HG02840 (cell line): ENCODE measurements around the gene CYFIP1.

Source experiments
- ATAC-seq: cut with Tn5 transposase; IDR thresholded peaks from one replicate; pipeline ENCODE4 v1.9.1; 2021; ENCODE audit warnings: mild to moderate bottlenecking, moderate library complexity, moderate number of reproducible peaks; ENCODE audit not compliant: unreplicated experiment, low FRiP score

Gene CYFIP1

DNA sequence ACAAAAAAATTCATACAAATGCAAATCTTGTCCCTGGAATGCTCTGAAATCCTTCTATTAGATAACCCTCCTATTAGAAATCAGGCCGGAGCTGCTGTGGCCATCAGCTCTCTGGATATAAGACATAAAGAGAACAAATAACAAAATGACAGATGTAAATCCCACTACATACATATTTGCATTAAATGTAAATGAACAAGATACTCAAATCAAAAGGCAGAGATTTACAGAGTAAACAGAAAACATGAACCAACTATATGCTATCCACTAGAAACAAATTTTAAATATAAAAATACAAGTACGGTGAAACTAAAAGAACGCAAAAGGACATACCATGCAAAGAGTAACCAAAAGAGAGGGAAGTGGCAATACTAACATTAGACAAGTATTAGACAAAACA lies 10.7 kb downstream of the CYFIP1 start:
- no peak for ATAC-seq

DNA sequence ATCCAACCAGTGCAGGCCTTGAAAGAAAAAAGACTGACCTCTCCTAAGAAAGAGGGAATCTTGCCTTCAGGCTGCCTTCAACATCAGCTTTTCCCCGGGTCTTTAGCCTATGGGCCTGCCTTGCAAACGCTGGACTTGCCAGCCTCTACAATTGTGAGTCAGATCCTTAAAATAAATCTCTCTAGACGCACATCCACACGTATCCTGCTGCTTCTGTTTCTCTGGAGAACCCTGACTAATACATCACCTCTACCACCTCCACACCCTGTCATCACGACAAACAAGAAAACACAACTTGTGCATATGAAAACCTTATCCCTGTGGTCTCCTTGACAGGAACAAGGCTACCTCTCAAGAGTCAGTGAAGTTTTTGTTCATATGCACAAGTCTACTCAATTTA lies 11.8 kb downstream of the CYFIP1 start:
- ATAC-seq = no peak

GRCh38 chr15:22967084-22967770 lies 12.9 kb downstream of the CYFIP1 start:
- no peak for ATAC-seq

DNA sequence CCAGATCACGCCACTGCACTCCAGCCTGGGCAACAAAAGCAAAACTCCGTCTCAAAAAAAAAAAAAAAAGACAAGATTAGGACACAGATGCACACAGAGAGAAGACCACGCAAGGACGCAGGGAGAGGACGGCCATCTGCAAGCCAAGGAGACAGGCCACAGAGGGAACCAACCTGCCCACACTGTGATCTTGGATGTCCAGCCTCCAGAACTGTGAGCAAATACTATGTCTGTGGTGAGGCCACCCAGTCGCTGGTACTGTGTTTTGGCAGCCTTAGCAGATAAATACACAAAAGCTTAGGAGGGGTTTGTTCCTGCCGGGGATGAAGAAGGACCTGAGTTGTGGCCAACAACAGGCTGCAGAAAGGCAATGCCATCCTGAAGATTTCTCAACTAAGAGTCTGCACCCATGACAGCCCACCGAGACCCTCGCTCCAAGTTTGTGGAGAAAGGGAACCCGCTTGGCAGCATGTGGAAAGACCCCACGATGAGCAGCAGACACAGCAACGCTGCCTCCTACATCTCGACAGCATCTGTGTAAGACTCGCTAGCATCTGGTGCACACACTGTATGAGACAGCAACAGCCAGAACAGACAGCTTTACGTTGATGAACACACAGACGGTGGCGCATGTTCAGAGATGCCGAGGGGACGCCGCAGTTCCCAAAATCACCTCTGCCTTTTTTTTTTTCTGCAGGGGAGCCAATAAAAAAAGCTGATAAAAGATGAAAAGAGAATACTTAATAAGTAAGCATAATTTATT lies 13.7 kb downstream of the CYFIP1 start:
- no peak for ATAC-seq

DNA sequence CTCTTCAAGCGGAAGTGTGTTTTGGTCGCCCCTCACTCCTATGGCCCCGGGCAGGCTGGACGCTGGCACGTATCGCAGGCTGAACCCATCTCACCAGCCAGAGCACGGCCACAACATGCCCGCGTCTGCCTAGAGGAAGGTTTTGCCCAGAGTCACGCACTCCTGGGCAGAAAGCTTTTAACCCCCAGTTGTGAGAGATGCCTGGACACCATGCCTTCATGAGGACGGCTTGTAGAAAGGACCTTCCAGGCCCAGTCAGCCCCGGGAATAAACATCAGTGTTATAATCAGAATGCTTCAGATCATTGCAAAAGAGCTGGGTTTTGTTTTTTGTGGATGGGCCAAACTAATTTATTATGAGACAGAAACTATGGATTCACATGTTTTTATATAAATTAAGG lies 16.5 kb downstream of the CYFIP1 start:
- no peak for ATAC-seq

GRCh38 chr15:22962611-22963010 lies 17.6 kb downstream of the CYFIP1 start:
- no peak for ATAC-seq

- ATAC-seq = no peak
These were observed 18.4 kb downstream of the CYFIP1 start for GRCh38 chr15:22961762-22962161.

DNA sequence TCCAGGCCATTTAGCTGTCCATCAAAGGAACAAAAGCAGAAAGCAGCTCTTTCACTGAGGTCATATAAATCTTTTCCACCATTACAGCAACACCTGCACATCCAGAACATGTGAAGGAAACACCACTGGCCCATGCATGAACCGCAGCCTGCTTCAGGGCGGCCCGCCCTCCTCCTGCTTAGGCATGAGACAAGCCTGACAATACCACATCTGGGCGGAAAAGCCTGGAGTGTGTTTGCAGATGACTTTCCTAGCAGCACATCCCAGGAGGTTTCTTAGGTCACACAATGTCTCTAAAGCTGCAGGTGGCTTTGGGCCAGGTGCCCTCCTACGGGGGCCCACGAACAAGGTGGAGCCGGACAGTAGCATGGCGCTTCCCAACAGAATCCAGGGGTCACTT lies 19.6 kb downstream of the CYFIP1 start:
- no peak for ATAC-seq

DNA sequence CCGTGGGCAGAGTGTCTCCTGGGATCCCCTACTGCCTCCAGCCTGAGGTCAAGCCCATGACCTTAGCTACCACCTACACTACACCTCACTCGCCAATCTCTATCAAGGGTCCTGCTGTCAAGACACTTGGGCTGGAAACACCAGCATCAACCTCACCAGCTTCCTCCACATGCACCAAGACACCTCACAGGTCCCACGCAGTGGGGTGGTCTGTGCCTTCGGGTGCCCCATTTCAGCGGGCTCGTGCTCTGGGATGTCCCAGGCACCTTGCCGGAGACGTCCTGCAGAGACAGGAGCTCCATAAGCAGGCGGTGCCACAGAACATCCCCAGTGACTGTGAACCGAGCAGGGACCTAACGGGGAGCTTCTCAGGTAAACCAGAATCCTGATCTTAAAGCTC lies 20.0 kb downstream of the CYFIP1 start:
- no peak for ATAC-seq

GRCh38 chr15:22959321-22960101 lies 20.7 kb downstream of the CYFIP1 start:
- ATAC-seq = no peak

GRCh38 chr15:22958487-22959280 lies 21.5 kb downstream of the CYFIP1 start:
- no peak for ATAC-seq

GRCh38 chr15:22956978-22957260 lies 23.2 kb downstream of the CYFIP1 start:
- no peak for ATAC-seq

DNA sequence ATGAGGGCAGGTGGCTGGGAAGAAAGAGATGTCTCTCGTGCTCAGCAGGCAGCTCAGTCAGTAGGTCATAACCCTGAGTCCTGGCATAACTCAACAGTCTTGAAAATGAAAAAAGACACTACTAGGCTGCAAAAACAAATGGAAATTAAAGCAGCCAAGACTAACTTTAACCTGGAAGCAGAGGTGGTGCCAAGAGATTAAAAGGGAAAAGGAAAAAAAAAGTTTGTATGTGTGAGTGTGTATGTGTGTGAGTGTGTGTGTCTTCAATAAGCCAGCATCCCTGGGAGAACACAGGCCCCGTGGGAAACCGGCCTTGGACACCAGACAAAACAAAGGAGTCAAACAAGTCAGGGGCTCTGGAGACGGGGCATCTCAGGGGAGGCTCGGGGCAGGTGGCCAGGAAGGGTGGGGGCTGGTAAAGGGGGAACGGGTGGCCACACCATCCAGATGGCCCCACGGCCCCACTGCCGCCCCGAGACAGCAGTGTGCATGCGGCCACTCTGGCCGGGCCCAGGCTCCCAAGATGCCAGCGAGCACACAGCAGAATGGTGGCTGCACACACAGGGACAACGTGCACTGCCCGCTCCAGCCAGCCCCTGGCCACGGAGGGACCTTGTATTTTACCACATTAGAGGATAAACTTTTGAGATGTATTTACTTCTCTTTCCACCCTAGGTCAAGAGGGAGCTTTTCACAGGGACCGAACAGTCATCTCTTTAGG lies 23.8 kb downstream of the CYFIP1 start:
- no peak for ATAC-seq

GRCh38 chr15:22955544-22956119 lies 24.5 kb downstream of the CYFIP1 start:
- no peak for ATAC-seq

GRCh38 chr15:22954798-22955543 lies 25.2 kb downstream of the CYFIP1 start:
- ATAC-seq = no peak

DNA sequence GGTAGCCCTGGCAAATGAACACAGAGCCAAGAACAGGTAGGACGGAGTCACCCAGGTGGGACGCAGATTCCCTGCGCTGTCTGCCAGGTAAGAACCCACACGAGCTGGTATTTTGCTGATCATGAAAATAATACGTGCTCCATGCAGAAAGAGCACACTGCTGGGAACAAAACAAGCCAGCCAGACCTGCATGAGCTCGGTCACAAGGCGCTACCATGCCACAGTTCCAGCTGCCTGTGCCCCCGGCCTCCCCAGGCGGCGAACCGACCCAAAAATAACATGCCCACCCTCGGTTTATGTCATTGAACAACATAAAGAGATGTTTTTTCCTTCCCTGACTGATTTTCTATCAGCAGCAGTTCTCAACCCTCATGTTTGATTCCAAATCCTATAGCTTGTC lies 25.8 kb downstream of the CYFIP1 start:
- ATAC-seq = no peak

- no peak for ATAC-seq
These were observed 27.2 kb downstream of the CYFIP1 start for GRCh38 chr15:22952796-22953579.
